DND-41 (cell line): ENCODE data around the gene PRRT2.

Experiments used
- ATAC-seq: fragments of 200-7000 bp; cut with Tn5 transposase; 3 replicates; pipeline ENCODE4 v1.9.1; 2021; ENCODE audit warnings: low read depth; ENCODE audit not compliant: insufficient read depth
- DNase-seq: peaks from one replicate; pipeline ENCODE4 v3.0.0-alpha.2; 2020
- H2AFZ ChIP-seq: 2 replicates; pipeline ENCODE4 v1.6.0; 2012; ENCODE audit warnings: low read depth, low read length
- H3K27ac ChIP-seq: 2 replicates; pipeline ENCODE4 v1.5.1; 2012; ENCODE audit warnings: low read length, inconsistent platforms
- H3K27me3 ChIP-seq: fragments of 200-600 bp; sonication (generic); 2 replicates; pipeline ENCODE4 v1.6.0; 2012; ENCODE audit warnings: low read length, mild to moderate bottlenecking, inconsistent platforms; ENCODE audit not compliant: insufficient read depth, poor library complexity
- H3K36me3 ChIP-seq: 2 replicates; pipeline ENCODE4 v1.5.1; 2012; ENCODE audit warnings: low read length, inconsistent platforms; ENCODE audit not compliant: insufficient read depth
- H3K4me1 ChIP-seq: 2 replicates; pipeline ENCODE4 v1.5.1; 2012; ENCODE audit warnings: mild to moderate bottlenecking, low read length; ENCODE audit not compliant: insufficient read depth
- H3K4me2 ChIP-seq: 2 replicates; pipeline ENCODE4 v1.6.0; 2012; ENCODE audit warnings: mild to moderate bottlenecking, moderate library complexity, low read length, inconsistent platforms; ENCODE audit not compliant: insufficient read depth
- H3K4me3 ChIP-seq, 2 experiments: fragments of 200-600 bp in 1 of 2; shearing (Covaris generic) in 1 of 2; 2 replicates each; pipeline ENCODE4 v1.5.1; 2012 to 2016; ENCODE audit warnings: inconsistent platforms in 2 of 2, low read length in 2 of 2, mild to moderate bottlenecking in 2 of 2, low read depth in 1 of 2, moderate library complexity in 1 of 2
- H3K79me2 ChIP-seq: 2 replicates; pipeline ENCODE4 v1.6.0; 2012; ENCODE audit warnings: low read length, inconsistent platforms; ENCODE audit not compliant: insufficient read depth
- H3K9ac ChIP-seq: 2 replicates; pipeline ENCODE4 v1.6.0; 2012; ENCODE audit warnings: low read depth, mild to moderate bottlenecking, inconsistent platforms, low read length, moderate library complexity
- H3K9me3 ChIP-seq: 2 replicates; pipeline ENCODE4 v1.5.1; 2012; ENCODE audit warnings: low read length, moderate library complexity, mild to moderate bottlenecking, inconsistent platforms; ENCODE audit not compliant: insufficient read depth, severe bottlenecking
- H4K20me1 ChIP-seq: 2 replicates; pipeline ENCODE4 v1.6.0; 2012; ENCODE audit warnings: low read length; ENCODE audit not compliant: insufficient read depth
- CTCF ChIP-seq: IDR thresholded peaks from 2 replicates; pipeline ENCODE4 v1.5.1; 2012; ENCODE audit warnings: borderline replicate concordance, low read length, moderate library complexity, mild to moderate bottlenecking; ENCODE audit not compliant: poor library complexity, severe bottlenecking; ENCODE audit errors: extremely low read depth
- EZH2 ChIP-seq: IDR thresholded peaks from 3 replicates; pipeline ENCODE4 v1.6.1; 2012; ENCODE audit warnings: borderline replicate concordance, low read depth, mild to moderate bottlenecking, moderate library complexity, low read length, inconsistent platforms; ENCODE audit not compliant: severe bottlenecking

PRRT2 gene

DNA sequence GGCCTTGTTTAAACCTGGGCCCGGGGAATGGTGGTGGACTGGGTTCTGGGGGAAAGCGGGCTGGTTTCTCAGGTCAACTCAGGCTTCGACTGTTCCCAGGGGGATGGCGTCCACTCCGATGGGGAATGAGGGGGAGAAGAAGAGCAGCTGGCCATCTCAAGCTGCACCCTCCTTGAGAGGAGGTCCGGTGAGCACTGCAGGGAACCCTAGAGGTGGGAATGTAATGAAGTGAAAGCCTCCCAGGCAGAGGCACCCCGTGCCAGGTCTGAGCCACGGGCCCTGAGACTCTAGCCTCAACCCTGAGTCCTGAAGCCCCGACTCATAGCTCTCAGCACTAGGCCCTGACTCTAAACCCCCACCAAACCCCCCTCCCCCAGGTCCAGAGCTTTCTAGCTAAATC, 52.2 kb downstream of the PRRT2 start:
- Histone ChIP-seq H3K79me2 (peaks cover 24% of the 10 kb centered on the region), H3K27ac (peak overlapping the region; percentile 33; the same call in 1 of the 2 replicates), H2AFZ (no peak overlapping the region), H4K20me1 (no peaks in the 10 kb centered on the region), H3K9me3 (no peaks in the 10 kb centered on the region), H3K27me3 (no peaks in the 10 kb centered on the region), H3K4me2 (peak overlapping the region; percentile 94), H3K4me3 (peak overlapping the region in 1 of 2 experiments; percentile 84; a peak in 2 of 4 replicates), H3K4me1 (peaks cover 35% of the 10 kb centered on the region), H3K9ac (peak overlapping the region; percentile 79), H3K36me3 (peaks cover 20% of the 10 kb centered on the region)
- no peak for TF ChIP-seq EZH2
- TF ChIP-seq CTCF, result no peak
- DNase-seq (no peak), ATAC-seq (no peak)
